ENCODE results near the gene B4GALT4.

DNA sequence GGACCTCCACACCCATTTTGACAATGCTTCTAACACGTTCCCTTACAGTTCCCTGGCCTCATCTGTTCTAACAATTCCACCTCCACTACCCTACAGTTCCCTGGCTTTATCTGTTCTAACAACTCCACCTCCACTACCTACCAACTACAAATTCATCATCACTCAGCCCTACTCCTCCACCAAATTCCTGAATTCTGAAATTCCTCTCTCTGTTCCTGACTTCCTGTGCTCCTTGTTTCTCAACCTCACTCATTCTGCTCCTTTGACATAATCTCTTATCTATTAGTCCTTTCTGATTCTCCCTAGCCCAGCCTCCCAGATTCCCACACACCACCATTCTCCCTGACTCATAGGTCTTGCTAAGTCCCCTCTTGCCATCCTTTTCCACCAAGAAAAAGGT lies 44.8 kb downstream of the B4GALT4 start:
- TF ChIP-seq, protein P1, sequence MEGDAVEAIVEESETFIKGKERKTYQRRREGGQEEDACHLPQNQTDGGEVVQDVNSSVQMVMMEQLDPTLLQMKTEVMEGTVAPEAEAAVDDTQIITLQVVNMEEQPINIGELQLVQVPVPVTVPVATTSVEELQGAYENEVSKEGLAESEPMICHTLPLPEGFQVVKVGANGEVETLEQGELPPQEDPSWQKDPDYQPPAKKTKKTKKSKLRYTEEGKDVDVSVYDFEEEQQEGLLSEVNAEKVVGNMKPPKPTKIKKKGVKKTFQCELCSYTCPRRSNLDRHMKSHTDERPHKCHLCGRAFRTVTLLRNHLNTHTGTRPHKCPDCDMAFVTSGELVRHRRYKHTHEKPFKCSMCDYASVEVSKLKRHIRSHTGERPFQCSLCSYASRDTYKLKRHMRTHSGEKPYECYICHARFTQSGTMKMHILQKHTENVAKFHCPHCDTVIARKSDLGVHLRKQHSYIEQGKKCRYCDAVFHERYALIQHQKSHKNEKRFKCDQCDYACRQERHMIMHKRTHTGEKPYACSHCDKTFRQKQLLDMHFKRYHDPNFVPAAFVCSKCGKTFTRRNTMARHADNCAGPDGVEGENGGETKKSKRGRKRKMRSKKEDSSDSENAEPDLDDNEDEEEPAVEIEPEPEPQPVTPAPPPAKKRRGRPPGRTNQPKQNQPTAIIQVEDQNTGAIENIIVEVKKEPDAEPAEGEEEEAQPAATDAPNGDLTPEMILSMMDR (conservative IDR thresholded peaks at IDR 0.05; ENCODE audit: low read length): no peak
- no peak for TF ChIP-seq EZH2phosphoT487 (IDR thresholded peaks at IDR 0.05; ENCODE audit: borderline replicate concordance)
